Neural progenitor cell (in vitro differentiated cells): Measurements from ENCODE around the gene NEURL4. TPM values are rescaled to one million over a fixed set of nuclear protein-coding genes. Genes with fewer than 3 reads are reported as not detected.
A peak's percentile ranks its signal among the peaks of the same experiment; 100 is the strongest.

Experiments used
- DNase-seq: peaks from one replicate; pipeline ENCODE4 v3.0.0-alpha.2; 2016; ENCODE audit warnings: low spot score
- H2AFZ ChIP-seq: fragments of 200-600 bp; sonication (generic); replicated peaks from 2 replicates; pipeline ENCODE4 v1.6.1; 2016; ENCODE audit warnings: antibody characterized with exemption
- H3F3A ChIP-seq: fragments of 200-600 bp; sonication (generic); 2 replicates; pipeline ENCODE4 v1.6.1; 2016; ENCODE audit warnings: antibody characterized with exemption, low read depth
- H3K27ac ChIP-seq: fragments of 200-600 bp; sonication (generic); 2 replicates; pipeline ENCODE4 v1.5.1; 2016; ENCODE audit warnings: mild to moderate bottlenecking
- H3K27me3 ChIP-seq: fragments of 200-600 bp; sonication (generic); 2 replicates; pipeline ENCODE4 v1.6.1; 2016; ENCODE audit warnings: mild to moderate bottlenecking, moderate library complexity
- H3K36me3 ChIP-seq: fragments of 200-600 bp; sonication (generic); 2 replicates; pipeline ENCODE4 v1.5.1; 2016
- H3K4me1 ChIP-seq: fragments of 200-600 bp; sonication (generic); 2 replicates; pipeline ENCODE4 v1.6.1; 2016; ENCODE audit warnings: mixed run types
- H3K4me2 ChIP-seq: fragments of 200-600 bp; sonication (generic); 2 replicates; pipeline ENCODE4 v1.6.1; 2016
- H3K4me3 ChIP-seq: fragments of 200-600 bp; sonication (generic); 2 replicates; pipeline ENCODE4 v1.5.1; 2016
- H3K79me2 ChIP-seq: fragments of 200-600 bp; sonication (generic); 2 replicates; pipeline ENCODE4 v1.6.1; 2016; ENCODE audit warnings: low read depth
- H3K9ac ChIP-seq: fragments of 200-600 bp; sonication (generic); 2 replicates; pipeline ENCODE4 v1.6.1; 2016
- H3K9me3 ChIP-seq: fragments of 200-600 bp; sonication (generic); 2 replicates; pipeline ENCODE4 v1.5.1; 2016; ENCODE audit warnings: low read depth
- H4K20me1 ChIP-seq: fragments of 200-600 bp; sonication (generic); 2 replicates; pipeline ENCODE4 v1.6.1; 2016; ENCODE audit warnings: low read depth
- H3K27ac Mint-ChIP-seq: 3 replicates; pipeline ENCODE4 v1.8.0; 2021; ENCODE audit warnings: mixed read lengths
- H3K27me3 Mint-ChIP-seq: 2 replicates; pipeline ENCODE4 v1.8.0; 2022; ENCODE audit warnings: low read depth, mild to moderate bottlenecking, inconsistent platforms, moderate library complexity, mixed read lengths; ENCODE audit not compliant: insufficient read depth
- H3K36me3 Mint-ChIP-seq: 3 replicates; pipeline ENCODE4 v1.8.0; 2021; ENCODE audit warnings: mixed read lengths
- H3K4me1 Mint-ChIP-seq: 3 replicates; pipeline ENCODE4 v1.8.0; 2021; ENCODE audit warnings: mixed read lengths
- H3K4me3 Mint-ChIP-seq: 3 replicates; pipeline ENCODE4 v1.8.0; 2021; ENCODE audit warnings: mild to moderate bottlenecking, moderate library complexity, mixed read lengths
- H3K9me3 Mint-ChIP-seq: 3 replicates; pipeline ENCODE4 v1.8.0; 2020; ENCODE audit warnings: mixed read lengths
- EZH2 ChIP-seq: fragments of 200-600 bp; sonication (generic); IDR thresholded peaks from 2 replicates; pipeline ENCODE4 v1.6.1; 2017; ENCODE audit warnings: antibody characterized with exemption, mild to moderate bottlenecking, moderate library complexity
- EZH2phosphoT487 ChIP-seq: fragments of 200-600 bp; sonication (generic); IDR thresholded peaks from 2 replicates; pipeline ENCODE4 v1.6.1; 2017; ENCODE audit warnings: antibody characterized with exemption
- total RNA-seq: library from RNA; depleted of rRNA; stranded (reverse); fragments of >200 nt; gene quantifications from 2 replicates; pipeline ENCODE4 v1.2.3, GENCODE V29; 2015; ENCODE audit warnings: low replicate concordance
- TF ChIP-seq, protein P1 (sequence below): fragments of 200-600 bp; sonication (generic); IDR thresholded peaks from 2 replicates; pipeline ENCODE4 v1.5.1; 2017; ENCODE audit warnings: antibody characterized with exemption, mild to moderate bottlenecking

Gene NEURL4
- total RNA-seq, 1 donor from 2014 or later: 5.1 TPM

DNA sequence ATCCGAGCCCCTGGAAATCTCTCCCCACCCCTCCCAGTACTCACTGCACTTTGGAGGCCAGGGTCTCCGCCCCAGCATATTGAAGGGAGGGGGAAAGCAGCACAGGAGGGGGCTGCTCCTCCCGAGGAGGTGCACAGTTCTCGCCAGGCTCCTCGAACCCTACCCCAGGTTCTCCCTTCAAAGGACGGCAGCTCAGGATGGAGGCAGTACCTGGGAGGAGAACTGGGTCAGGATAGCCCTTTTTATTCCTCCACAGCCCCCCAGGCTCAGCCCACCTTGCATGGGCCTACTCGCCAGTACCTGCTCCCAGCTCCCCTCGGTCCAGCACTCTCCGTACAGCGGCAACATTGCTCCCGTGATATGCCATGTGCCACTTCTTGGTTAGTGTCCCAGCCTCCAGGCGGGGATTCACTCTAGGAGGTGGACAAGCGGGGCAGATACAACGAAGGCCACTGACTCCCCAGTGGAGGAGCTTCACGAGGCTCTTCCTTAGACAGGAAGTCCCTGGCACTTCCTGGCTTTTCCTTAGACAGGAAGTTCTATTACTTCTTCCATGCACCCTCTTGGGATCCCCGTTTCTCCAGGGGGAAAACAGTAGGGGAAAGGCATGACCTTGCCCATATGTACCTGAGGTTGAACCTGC lies 11.9 kb downstream of the NEURL4 start:
- Histone ChIP-seq H2AFZ (no peak overlapping the region), H3K27me3 (no peaks in the 10 kb centered on the region), H3K4me3 (no peak overlapping the region), H3K9ac (no peak overlapping the region), H3K36me3 (no peaks in the 10 kb centered on the region), H3K4me2 (no peak overlapping the region), H3K9me3 (no peaks in the 10 kb centered on the region), H3F3A (peaks cover 48% of the 10 kb centered on the region), H4K20me1 (peaks cover 24% of the 10 kb centered on the region), H3K4me1 (peaks cover 6% of the 10 kb centered on the region), H3K79me2 (peaks cover 19% of the 10 kb centered on the region), H3K27ac (no peak overlapping the region)
- Mint-ChIP-seq H3K36me3 (peaks cover 30% of the 10 kb centered on the region), H3K27me3 (peaks cover 9% of the 10 kb centered on the region), H3K4me3 (peak overlapping the region; percentile 71), H3K4me1 (peaks cover 20% of the 10 kb centered on the region), H3K9me3 (no peaks in the 10 kb centered on the region), H3K27ac (no peak overlapping the region)
- TF ChIP-seq EZH2: no peak
- TF ChIP-seq EZH2phosphoT487: no peak
- TF ChIP-seq, protein P1, sequence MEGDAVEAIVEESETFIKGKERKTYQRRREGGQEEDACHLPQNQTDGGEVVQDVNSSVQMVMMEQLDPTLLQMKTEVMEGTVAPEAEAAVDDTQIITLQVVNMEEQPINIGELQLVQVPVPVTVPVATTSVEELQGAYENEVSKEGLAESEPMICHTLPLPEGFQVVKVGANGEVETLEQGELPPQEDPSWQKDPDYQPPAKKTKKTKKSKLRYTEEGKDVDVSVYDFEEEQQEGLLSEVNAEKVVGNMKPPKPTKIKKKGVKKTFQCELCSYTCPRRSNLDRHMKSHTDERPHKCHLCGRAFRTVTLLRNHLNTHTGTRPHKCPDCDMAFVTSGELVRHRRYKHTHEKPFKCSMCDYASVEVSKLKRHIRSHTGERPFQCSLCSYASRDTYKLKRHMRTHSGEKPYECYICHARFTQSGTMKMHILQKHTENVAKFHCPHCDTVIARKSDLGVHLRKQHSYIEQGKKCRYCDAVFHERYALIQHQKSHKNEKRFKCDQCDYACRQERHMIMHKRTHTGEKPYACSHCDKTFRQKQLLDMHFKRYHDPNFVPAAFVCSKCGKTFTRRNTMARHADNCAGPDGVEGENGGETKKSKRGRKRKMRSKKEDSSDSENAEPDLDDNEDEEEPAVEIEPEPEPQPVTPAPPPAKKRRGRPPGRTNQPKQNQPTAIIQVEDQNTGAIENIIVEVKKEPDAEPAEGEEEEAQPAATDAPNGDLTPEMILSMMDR: no peak
- DNase-seq: no peak

DNA sequence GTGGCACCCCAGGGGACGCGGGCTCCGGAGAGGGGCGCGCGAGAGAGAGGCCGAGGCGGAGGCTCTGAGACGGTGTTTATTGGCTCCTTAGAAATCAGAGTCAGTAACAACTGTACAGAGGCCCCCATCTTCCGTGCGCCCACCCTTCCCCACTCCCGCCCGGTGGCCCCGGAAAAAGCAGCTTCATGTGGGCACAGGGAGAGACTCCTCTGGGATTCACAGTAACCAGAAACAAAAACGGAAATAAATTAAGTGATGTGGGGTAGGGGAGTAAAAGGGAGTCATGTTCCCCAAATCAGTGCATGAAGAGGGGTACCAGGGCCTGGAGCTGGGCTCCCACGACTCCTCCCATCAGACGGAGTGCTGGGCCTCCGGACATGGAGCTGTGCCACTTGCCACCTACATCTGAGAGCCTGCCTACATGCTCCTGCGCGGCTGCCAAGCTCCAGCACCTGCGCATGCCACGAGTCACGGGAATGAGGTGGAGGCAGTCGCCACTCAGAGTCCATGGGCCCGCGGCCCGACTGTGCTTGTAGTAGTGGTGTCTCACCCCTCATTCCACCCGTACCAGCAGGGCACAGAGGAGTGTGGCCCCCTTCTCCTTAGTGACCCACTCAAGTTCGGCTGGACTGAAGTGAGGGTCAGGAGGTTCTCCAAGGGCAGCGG lies 13.4 kb downstream of the NEURL4 start:
- Histone ChIP-seq H3K36me3 (peaks cover 3% of the 10 kb centered on the region), H3K79me2 (peaks cover 30% of the 10 kb centered on the region), H3K27ac (peak overlapping the region; percentile 74), H3K27me3 (no peaks in the 10 kb centered on the region), H3K4me2 (peak overlapping the region; percentile 97), H3K4me1 (peaks cover 6% of the 10 kb centered on the region), H3K9ac (peak overlapping the region; percentile 61), H3K9me3 (no peaks in the 10 kb centered on the region), H3K4me3 (peak overlapping the region; percentile 92), H4K20me1 (peaks cover 35% of the 10 kb centered on the region), H3F3A (peaks cover 55% of the 10 kb centered on the region), H2AFZ (peak overlapping the region; percentile 58)
- Mint-ChIP-seq H3K4me1 (peaks cover 27% of the 10 kb centered on the region), H3K27me3 (peaks cover 9% of the 10 kb centered on the region), H3K4me3 (peak overlapping the region; percentile 84), H3K9me3 (no peaks in the 10 kb centered on the region), H3K27ac (no peak overlapping the region), H3K36me3 (peaks cover 27% of the 10 kb centered on the region)
- TF ChIP-seq EZH2phosphoT487 (no peak), EZH2 (no peak)
- TF ChIP-seq, protein P1: no peak
- DNase-seq: no peak

DNA sequence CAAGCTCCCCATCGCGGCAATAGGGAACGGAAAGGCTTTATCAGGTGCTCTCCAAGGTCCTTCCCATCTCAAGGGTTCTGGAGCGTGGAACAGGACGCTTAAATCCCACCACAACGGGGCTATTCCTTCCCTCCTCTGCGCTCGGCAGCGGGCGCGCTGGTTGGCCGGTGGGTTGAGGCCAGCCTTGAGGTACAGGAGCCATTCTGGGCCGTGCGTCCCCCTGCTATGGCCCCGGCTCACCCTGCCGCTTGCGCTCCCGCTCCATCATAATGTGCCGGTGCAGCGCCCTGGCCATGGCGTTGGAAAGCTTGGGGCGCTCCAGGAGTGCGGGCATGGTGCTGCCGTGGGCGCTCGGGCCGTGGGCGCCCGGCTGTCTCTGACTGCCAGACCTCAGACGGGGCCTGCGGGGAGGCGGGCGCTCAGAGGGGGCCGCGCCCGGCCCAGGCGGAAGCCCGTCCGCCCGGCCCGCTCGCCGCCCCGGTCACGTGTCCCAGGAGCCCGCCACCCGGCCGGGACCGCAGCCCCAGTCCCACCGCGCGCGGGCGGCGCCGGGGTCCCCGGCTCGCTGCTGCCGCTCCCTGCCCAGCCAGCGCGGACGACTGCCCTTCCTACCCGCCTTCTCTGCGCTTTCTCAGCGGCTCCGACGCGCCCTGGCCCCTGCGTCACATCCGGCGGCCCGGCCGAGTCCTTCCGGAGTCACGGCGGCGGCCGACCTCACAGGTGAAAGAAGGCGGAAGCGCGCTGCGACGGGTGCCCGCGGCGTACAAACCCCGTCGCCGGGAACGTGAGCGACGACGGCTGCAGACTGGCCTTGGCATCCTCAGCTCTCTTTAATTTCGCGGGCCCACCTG lies 14.2 kb downstream of the NEURL4 start, which contains the start of gene GPS2:
GPS2 (minus strand) TSS at position 642 of the 851 bp plus-strand sequence; CDS start at position 334, 308 bp downstream.
- Mint-ChIP-seq H3K27ac (no peak within 1 kb of the TSS), H3K27me3 (peaks cover 9% of the 10 kb centered on the region), H3K9me3 (no peaks in the 10 kb centered on the region), H3K4me3 (peak within 1 kb of the TSS; percentile 89), H3K36me3 (peaks cover 35% of the 10 kb centered on the region), H3K4me1 (peaks cover 31% of the 10 kb centered on the region)
- Histone ChIP-seq H3K9ac (peak within 1 kb of the TSS; percentile 61), H4K20me1 (peaks cover 42% of the 10 kb centered on the region), H3K27me3 (no peaks in the 10 kb centered on the region), H3K4me1 (peaks cover 6% of the 10 kb centered on the region), H3K79me2 (peaks cover 37% of the 10 kb centered on the region), H3K4me2 (peak within 1 kb of the TSS; percentile 97), H3K36me3 (peaks cover 4% of the 10 kb centered on the region), H3K27ac (peak within 1 kb of the TSS; percentile 74), H3F3A (peaks cover 62% of the 10 kb centered on the region), H2AFZ (peak within 1 kb of the TSS; percentile 58), H3K9me3 (no peaks in the 10 kb centered on the region), H3K4me3 (peak within 1 kb of the TSS; percentile 92)
- DNase-seq: peak; percentile 95
- TF ChIP-seq, protein P1: no peak
- TF ChIP-seq EZH2phosphoT487: no peak
- TF ChIP-seq EZH2: no peak
